Erythroblast (primary cell): ENCODE data around the gene TNIK.
"Not testable (repeated sequence)": the region's sequence is repeated elsewhere in the genome, so short reads cannot be mapped to it uniquely, and the experiment has no call there.

Experiments used
- GATA1 ChIP-seq: IDR thresholded peaks from 2 replicates; pipeline ENCODE4 v1.6.1; 2011; ENCODE audit warnings: low read depth, mild to moderate bottlenecking, control low read depth, low read length, moderate library complexity
- POLR2A ChIP-seq: IDR thresholded peaks from 2 replicates; pipeline ENCODE4 v1.6.1; 2011; ENCODE audit warnings: mild to moderate bottlenecking, low read length

- TF ChIP-seq POLR2A, GATA1: not testable (repeated sequence)
Observed at GRCh38 chr3:171424063-171424462, 36.1 kb downstream of the TNIK start.
